ENCODE data around the gene HOMER2. TPM values are rescaled to one million over a fixed set of nuclear protein-coding genes. Genes with fewer than 3 reads are reported as not detected.
A peak's percentile ranks its signal among the peaks of the same experiment; 100 is the strongest.

Gene HOMER2
- total RNA-seq, 1 donor from 2014 or later, result 12.2 TPM

DNA sequence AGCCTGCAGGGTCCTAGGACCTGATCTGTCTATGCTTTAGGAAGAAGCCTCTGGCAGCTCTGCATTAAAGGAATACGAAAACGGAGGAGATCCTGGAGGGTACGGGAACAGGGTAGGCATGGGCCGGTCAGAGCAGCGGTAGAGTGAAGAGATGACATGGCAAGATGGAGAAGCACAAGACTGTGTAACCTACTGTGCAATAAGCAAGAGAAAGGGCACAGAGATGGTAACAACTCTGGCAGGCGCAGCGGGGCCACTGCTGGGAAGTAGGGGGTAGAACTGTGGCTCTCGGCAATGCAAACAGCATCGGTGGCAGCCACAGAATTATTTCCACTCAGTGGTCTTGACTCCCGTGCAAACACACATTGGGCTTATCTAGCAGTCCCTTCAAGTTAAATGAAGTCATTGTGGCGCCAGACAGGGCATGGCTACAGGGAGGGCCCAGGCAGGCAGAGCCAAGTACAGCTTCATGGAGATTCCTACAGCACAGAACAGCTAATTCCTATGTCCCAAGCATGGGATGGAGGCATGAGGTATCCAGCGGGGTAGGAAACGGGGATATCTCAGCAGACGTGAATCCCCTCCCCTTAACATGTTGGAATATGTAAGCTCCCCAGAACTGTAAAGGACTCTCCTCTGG lies 114.3 kb downstream of the HOMER2 start:
- H3K27ac Mint-ChIP-seq (ENCODE audit: unreplicated experiment), result no peak overlapping the region
- Histone ChIP-seq H2AFZ (ENCODE audit: low read depth, low read length) (no peak overlapping the region), H3K27me3 (ENCODE audit: insufficient read depth, low read length) (no peaks in the 10 kb centered on the region), H3K4me3 (ENCODE audit: insufficient read depth, low read depth, low read length) (no peak overlapping the region), H3K9me3 (ENCODE audit: insufficient read depth, low read depth, low read length) (no peaks in the 10 kb centered on the region), H3K27ac (ENCODE audit: low read depth, low read length) (no peak overlapping the region), H3K4me2 (ENCODE audit: low read length) (no peak overlapping the region), H3K79me2 (ENCODE audit: insufficient read depth, low read length) (peaks cover 4% of the 10 kb centered on the region), H3K9ac (ENCODE audit: low read length) (no peak overlapping the region), H3K4me1 (ENCODE audit: insufficient read depth, low read length) (peaks cover 4% of the 10 kb centered on the region), H3K36me3 (ENCODE audit: insufficient read depth, low read length) (peaks cover 27% of the 10 kb centered on the region), H4K20me1 (ENCODE audit: insufficient read depth, low read length) (no peaks in the 10 kb centered on the region)
- H3K9me3 Mint-ChIP-seq (ENCODE audit: unreplicated experiment), result no peaks in the 10 kb centered on the region
- FAIRE-seq (no peak), DNase-seq (ENCODE audit: low read depth) (no peak)
- peaks cover 2% of the 10 kb centered on the region for H3K4me1 Mint-ChIP-seq (ENCODE audit: low read depth, unreplicated experiment)
- no peak for TF ChIP-seq EZH2 (IDR thresholded peaks at IDR 0.05; ENCODE audit: insufficient read depth, low read length)
- H3K27me3 Mint-ChIP-seq (ENCODE audit: low read depth, unreplicated experiment), result no peaks in the 10 kb centered on the region
- no peak overlapping the region for H3K4me3 Mint-ChIP-seq (ENCODE audit: unreplicated experiment)
- H3K36me3 Mint-ChIP-seq (ENCODE audit: low read depth, unreplicated experiment), result peaks cover 20% of the 10 kb centered on the region

DNA sequence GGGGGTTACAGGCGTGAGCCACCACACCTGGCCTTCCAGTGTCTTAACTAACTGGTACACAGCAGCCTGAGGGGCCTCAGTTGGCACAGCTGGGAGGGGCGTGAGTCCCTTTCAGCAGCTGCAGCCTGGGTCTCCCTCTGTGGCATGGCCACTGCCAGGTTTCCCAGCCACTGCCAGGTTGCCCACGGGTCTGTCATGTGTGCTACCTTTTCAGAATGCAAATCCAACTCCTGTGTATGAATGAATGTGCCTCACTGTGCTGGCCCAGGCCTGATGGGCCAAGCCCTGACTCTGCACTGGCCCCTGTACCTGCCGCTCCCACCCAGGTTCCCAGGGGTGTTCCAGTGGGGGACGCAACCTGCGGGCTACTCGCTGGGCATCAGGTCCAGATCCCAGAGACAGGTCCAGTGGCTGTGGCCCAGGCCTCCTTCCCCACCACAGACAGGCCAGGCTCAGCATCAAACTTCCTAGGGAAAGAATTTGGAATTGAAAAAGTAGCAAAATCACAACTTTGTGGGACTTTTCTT lies 117.1 kb downstream of the HOMER2 start:
- H3K36me3 ChIP-seq (ENCODE audit: insufficient read depth, low read length), result peaks cover 37% of the 10 kb centered on the region
- H3K4me2 ChIP-seq (ENCODE audit: low read length), result no peak overlapping the region
- H3K9me3 ChIP-seq (ENCODE audit: insufficient read depth, low read depth, low read length), result no peaks in the 10 kb centered on the region
- FAIRE-seq (no peak), DNase-seq (ENCODE audit: low read depth) (no peak)
- H3K4me3 ChIP-seq (ENCODE audit: insufficient read depth, low read depth, low read length), result no peak overlapping the region
- H3K36me3 Mint-ChIP-seq (ENCODE audit: low read depth, unreplicated experiment), result peaks cover 22% of the 10 kb centered on the region
- no peaks in the 10 kb centered on the region for H3K9me3 Mint-ChIP-seq (ENCODE audit: unreplicated experiment)
- no peak for TF ChIP-seq EZH2 (IDR thresholded peaks at IDR 0.05; ENCODE audit: insufficient read depth, low read length)
- H3K27me3 Mint-ChIP-seq (ENCODE audit: low read depth, unreplicated experiment), result no peaks in the 10 kb centered on the region
- no peaks in the 10 kb centered on the region for H4K20me1 ChIP-seq (ENCODE audit: insufficient read depth, low read length)
- H3K4me1 ChIP-seq (ENCODE audit: insufficient read depth, low read length), result peaks cover 21% of the 10 kb centered on the region
- H3K79me2 ChIP-seq (ENCODE audit: insufficient read depth, low read length), result peaks cover 4% of the 10 kb centered on the region
- H3K9ac ChIP-seq (ENCODE audit: low read length), result no peak overlapping the region
- no peak overlapping the region for H3K27ac Mint-ChIP-seq (ENCODE audit: unreplicated experiment)
- H3K4me1 Mint-ChIP-seq (ENCODE audit: low read depth, unreplicated experiment), result peaks cover 24% of the 10 kb centered on the region
- H3K27ac ChIP-seq (ENCODE audit: low read depth, low read length), result no peak overlapping the region
- H2AFZ ChIP-seq (ENCODE audit: low read depth, low read length), result no peak overlapping the region
- H3K4me3 Mint-ChIP-seq (ENCODE audit: unreplicated experiment), result no peak overlapping the region
- H3K27me3 ChIP-seq (ENCODE audit: insufficient read depth, low read length), result no peaks in the 10 kb centered on the region

DNA sequence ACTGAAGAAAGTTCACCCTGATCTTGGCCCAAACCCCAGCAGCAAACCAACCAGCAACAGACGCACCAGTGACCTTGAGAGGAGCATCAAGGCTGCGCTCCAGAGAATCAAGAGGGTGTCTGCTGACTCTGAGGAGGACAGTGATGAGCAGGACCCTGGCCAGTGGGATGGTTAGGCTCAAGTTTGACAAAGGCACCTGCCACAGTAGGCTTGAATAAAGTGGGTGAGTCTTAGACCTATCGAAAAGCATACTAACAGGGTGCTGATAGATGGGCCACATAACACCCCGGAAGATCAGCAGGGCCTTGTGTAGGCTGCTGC lies 119.2 kb downstream of the HOMER2 start:
- H3K36me3 ChIP-seq (ENCODE audit: insufficient read depth, low read length), result peaks cover 41% of the 10 kb centered on the region
- Mint-ChIP-seq H3K4me3 (ENCODE audit: unreplicated experiment) (no peak overlapping the region), H3K36me3 (ENCODE audit: low read depth, unreplicated experiment) (peaks cover 25% of the 10 kb centered on the region)

More for the DNA sequence above, 119.2 kb downstream of the HOMER2 start:
- Mint-ChIP-seq H3K9me3 (ENCODE audit: unreplicated experiment) (no peaks in the 10 kb centered on the region), H3K27me3 (ENCODE audit: low read depth, unreplicated experiment) (no peaks in the 10 kb centered on the region), H3K27ac (ENCODE audit: unreplicated experiment) (peak overlapping the region; percentile 86), H3K4me1 (ENCODE audit: low read depth, unreplicated experiment) (peaks cover 24% of the 10 kb centered on the region)
- Histone ChIP-seq H4K20me1 (ENCODE audit: insufficient read depth, low read length) (no peaks in the 10 kb centered on the region), H3K9ac (ENCODE audit: low read length) (peak overlapping the region; percentile 63), H3K9me3 (ENCODE audit: insufficient read depth, low read depth, low read length) (no peaks in the 10 kb centered on the region), H3K4me3 (ENCODE audit: insufficient read depth, low read depth, low read length) (peak overlapping the region; percentile 22), H3K27me3 (ENCODE audit: insufficient read depth, low read length) (no peaks in the 10 kb centered on the region), H2AFZ (ENCODE audit: low read depth, low read length) (no peak overlapping the region), H3K4me2 (ENCODE audit: low read length) (peak overlapping the region; percentile 82), H3K79me2 (ENCODE audit: insufficient read depth, low read length) (peaks cover 7% of the 10 kb centered on the region), H3K4me1 (ENCODE audit: insufficient read depth, low read length) (peaks cover 21% of the 10 kb centered on the region), H3K27ac (ENCODE audit: low read depth, low read length) (peak overlapping the region; percentile 87)
- FAIRE-seq (no peak), DNase-seq (ENCODE audit: low read depth) (no peak)
- TF ChIP-seq EZH2 (IDR thresholded peaks at IDR 0.05; ENCODE audit: insufficient read depth, low read length), result no peak
- TF ChIP-seq, protein P1, sequence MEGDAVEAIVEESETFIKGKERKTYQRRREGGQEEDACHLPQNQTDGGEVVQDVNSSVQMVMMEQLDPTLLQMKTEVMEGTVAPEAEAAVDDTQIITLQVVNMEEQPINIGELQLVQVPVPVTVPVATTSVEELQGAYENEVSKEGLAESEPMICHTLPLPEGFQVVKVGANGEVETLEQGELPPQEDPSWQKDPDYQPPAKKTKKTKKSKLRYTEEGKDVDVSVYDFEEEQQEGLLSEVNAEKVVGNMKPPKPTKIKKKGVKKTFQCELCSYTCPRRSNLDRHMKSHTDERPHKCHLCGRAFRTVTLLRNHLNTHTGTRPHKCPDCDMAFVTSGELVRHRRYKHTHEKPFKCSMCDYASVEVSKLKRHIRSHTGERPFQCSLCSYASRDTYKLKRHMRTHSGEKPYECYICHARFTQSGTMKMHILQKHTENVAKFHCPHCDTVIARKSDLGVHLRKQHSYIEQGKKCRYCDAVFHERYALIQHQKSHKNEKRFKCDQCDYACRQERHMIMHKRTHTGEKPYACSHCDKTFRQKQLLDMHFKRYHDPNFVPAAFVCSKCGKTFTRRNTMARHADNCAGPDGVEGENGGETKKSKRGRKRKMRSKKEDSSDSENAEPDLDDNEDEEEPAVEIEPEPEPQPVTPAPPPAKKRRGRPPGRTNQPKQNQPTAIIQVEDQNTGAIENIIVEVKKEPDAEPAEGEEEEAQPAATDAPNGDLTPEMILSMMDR (IDR thresholded peaks at IDR 0.05; ENCODE audit: insufficient read depth, low read depth, low read length), result no peak
